MM.1S (cell line): ENCODE results near the gene JSRP1.

Experiments
- DNase-seq: peaks from one replicate; pipeline ENCODE4 v3.0.0-alpha.2; 2015
- H2AFZ ChIP-seq: fragments of 300-600 bp; sonication (generic); 2 replicates; pipeline ENCODE4 v1.6.0; 2016; ENCODE audit warnings: antibody characterized with exemption, low read length
- H3F3A ChIP-seq: fragments of 300-600 bp; sonication (generic); 2 replicates; pipeline ENCODE4 v1.6.1; 2016; ENCODE audit warnings: mild to moderate bottlenecking, antibody characterized with exemption, low read length, moderate library complexity, mixed read lengths; ENCODE audit not compliant: insufficient read depth
- H3K27ac ChIP-seq: fragments of 300-600 bp; sonication (generic); 2 replicates; pipeline ENCODE4 v1.5.1; 2016; ENCODE audit warnings: mild to moderate bottlenecking, low read length
- H3K27me3 ChIP-seq: fragments of 300-600 bp; sonication (generic); replicated peaks from 2 replicates; pipeline ENCODE4 v1.6.0; 2016; ENCODE audit warnings: low read length; ENCODE audit not compliant: insufficient read depth
- H3K36me3 ChIP-seq: fragments of 300-600 bp; sonication (generic); replicated peaks from 2 replicates; pipeline ENCODE4 v1.6.1; 2016; ENCODE audit warnings: mild to moderate bottlenecking, low read length, mixed read lengths; ENCODE audit not compliant: insufficient read depth
- H3K4me1 ChIP-seq: fragments of 300-600 bp; sonication (generic); 2 replicates; pipeline ENCODE4 v1.6.1; 2016; ENCODE audit warnings: low read length, mixed read lengths
- H3K4me2 ChIP-seq: fragments of 300-600 bp; sonication (generic); 2 replicates; pipeline ENCODE4 v1.6.0; 2016; ENCODE audit warnings: low read depth, low read length
- H3K4me3 ChIP-seq: fragments of 300-600 bp; sonication (generic); 2 replicates; pipeline ENCODE4 v1.5.1; 2016; ENCODE audit warnings: low read length, mixed read lengths
- H3K79me2 ChIP-seq: fragments of 300-600 bp; sonication (generic); 2 replicates; pipeline ENCODE4 v1.6.1; 2016; ENCODE audit warnings: mixed run types, low read length, mixed read lengths
- H3K9ac ChIP-seq: fragments of 300-600 bp; sonication (generic); 2 replicates; pipeline ENCODE4 v1.6.1; 2016; ENCODE audit warnings: low read length, mixed read lengths
- H3K9me2 ChIP-seq: fragments of 300-600 bp; sonication (generic); replicated peaks from 2 replicates; pipeline ENCODE4 v1.6.1; 2016; ENCODE audit warnings: mild to moderate bottlenecking, low read length, mixed read lengths; ENCODE audit not compliant: insufficient read depth
- H3K9me3 ChIP-seq: fragments of 300-600 bp; sonication (generic); replicated peaks from 2 replicates; pipeline ENCODE4 v1.6.1; 2016; ENCODE audit warnings: mild to moderate bottlenecking, low read length, mixed read lengths; ENCODE audit not compliant: insufficient read depth
- H4K20me1 ChIP-seq: fragments of 300-600 bp; sonication (generic); 2 replicates; pipeline ENCODE4 v1.6.1; 2016; ENCODE audit warnings: mild to moderate bottlenecking, low read length, moderate library complexity, mixed read lengths; ENCODE audit not compliant: insufficient read depth
- CTCF ChIP-seq: fragments of 300-600 bp; sonication (generic); IDR thresholded peaks from 2 replicates; pipeline ENCODE4 v1.5.1; 2016; ENCODE audit warnings: antibody characterized with exemption, low read length, mixed read lengths
- EZH2 ChIP-seq: fragments of 300-600 bp; sonication (generic); optimal IDR thresholded peaks from 2 replicates; pipeline ENCODE3; 2017; ENCODE audit warnings: low read depth, mild to moderate bottlenecking, antibody characterized with exemption, low read length, mixed read lengths
- EZH2phosphoT487 ChIP-seq: fragments of 300-600 bp; sonication (generic); IDR thresholded peaks from 2 replicates; pipeline ENCODE4 v1.6.1; 2018; ENCODE audit warnings: antibody characterized with exemption, low read length

JSRP1 gene

DNA sequence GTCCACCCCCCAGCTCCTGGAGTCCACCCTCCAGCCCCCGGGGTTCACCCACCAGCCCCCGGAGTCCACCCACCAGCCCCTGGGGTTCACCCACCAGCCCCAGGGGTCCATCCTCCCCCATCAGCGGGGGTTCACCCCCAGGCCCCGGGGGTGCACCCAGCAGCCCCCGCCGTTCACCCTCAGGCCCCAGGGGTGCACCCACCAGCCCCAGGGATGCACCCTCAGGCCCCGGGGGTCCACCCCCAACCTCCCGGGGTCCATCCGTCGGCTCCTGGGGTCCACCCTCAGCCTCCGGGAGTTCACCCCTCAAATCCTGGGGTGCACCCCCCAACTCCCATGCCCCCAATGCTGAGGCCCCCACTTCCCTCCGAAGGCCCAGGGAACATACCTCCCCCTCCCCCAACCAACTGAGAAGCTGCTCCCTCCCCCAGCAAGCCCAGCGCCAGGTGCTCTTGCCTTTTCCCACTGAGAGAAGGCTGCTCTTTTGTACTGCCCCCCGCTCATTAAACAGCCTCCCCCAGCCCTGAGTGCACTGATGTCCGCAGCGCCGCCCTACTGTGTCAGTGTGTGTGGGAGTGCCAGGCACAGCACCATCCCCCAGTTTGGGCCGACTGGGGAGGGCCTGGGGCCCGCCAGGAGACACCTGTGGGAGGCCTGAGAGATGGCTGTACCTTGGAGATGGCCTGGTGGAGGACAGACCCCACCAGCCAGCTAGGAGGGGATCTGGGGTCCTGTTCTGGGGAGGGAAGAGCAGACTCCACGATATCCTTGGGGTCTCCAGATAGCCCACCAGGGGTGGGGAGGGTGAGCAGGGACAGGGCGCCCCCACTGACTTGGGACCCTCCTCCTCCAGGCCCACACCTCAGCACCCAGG, 7.8 kb downstream of the JSRP1 start:
- Histone ChIP-seq H3K27ac (no peak overlapping the region), H3K9me3 (no peaks in the 10 kb centered on the region), H3K36me3 (peaks cover 32% of the 10 kb centered on the region), H3K4me2 (no peak overlapping the region), H3K9ac (no peak overlapping the region), H3F3A (peaks cover 24% of the 10 kb centered on the region), H2AFZ (no peak overlapping the region), H3K4me1 (no peaks in the 10 kb centered on the region), H4K20me1 (peaks cover 6% of the 10 kb centered on the region; the same call in 1 of the 2 replicates), H3K27me3 (no peaks in the 10 kb centered on the region), H3K79me2 (peaks cover 63% of the 10 kb centered on the region), H3K9me2 (no peaks in the 10 kb centered on the region), H3K4me3 (no peak overlapping the region)
- TF ChIP-seq EZH2 (no peak), CTCF (no peak), EZH2phosphoT487 (no peak)
- DNase-seq = no peak

DNA sequence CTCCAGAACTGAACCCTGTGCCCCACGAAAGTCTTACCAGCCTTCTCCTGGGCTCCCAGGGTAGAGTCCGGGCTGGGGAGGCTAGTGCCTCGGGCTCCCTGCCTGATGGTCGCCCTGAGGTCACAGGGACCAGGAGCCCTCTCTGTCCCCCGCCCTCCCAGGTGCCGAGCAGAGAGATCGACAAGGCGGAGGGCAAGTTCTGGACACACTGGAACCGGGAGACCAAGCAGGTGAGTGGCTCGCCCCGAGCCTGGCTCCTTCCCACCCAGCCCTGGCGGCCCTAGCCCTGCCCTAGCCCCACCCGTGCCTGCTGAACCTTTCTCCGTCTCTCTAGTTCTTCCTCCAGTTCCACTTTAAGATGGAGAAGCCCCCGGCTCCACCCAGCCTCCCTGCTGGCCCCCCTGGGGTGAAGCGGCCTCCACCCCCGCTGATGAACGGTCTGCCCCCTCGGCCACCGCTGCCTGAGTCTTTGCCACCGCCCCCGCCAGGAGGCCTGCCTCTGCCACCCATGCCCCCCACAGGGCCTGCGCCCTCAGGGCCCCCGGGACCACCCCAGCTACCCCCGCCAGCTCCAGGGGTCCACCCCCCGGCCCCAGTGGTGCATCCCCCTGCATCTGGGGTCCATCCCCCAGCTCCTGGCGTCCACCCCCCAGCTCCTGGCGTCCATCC, 8.7 kb downstream of the JSRP1 start:
- H3F3A ChIP-seq = peaks cover 24% of the 10 kb centered on the region
- H3K9me2 ChIP-seq = no peaks in the 10 kb centered on the region
- no peak overlapping the region for H3K4me2 ChIP-seq
- peaks cover 14% of the 10 kb centered on the region for H4K20me1 ChIP-seq
- H3K4me3 ChIP-seq = no peak overlapping the region
- no peak overlapping the region for H2AFZ ChIP-seq
- H3K4me1 ChIP-seq = no peaks in the 10 kb centered on the region
- TF ChIP-seq EZH2 (no peak), CTCF (no peak), EZH2phosphoT487 (no peak)
- no peaks in the 10 kb centered on the region for H3K9me3 ChIP-seq
- peaks cover 63% of the 10 kb centered on the region for H3K79me2 ChIP-seq
- H3K36me3 ChIP-seq = peaks cover 32% of the 10 kb centered on the region
- H3K9ac ChIP-seq = no peak overlapping the region
- no peak overlapping the region for H3K27ac ChIP-seq
- H3K27me3 ChIP-seq = no peaks in the 10 kb centered on the region
- DNase-seq = no peak

- Histone ChIP-seq H3F3A (peaks cover 24% of the 10 kb centered on the region), H3K4me2 (no peak overlapping the region), H3K9me2 (no peaks in the 10 kb centered on the region), H3K27me3 (no peaks in the 10 kb centered on the region), H3K9ac (no peak overlapping the region), H3K27ac (no peak overlapping the region), H3K4me3 (no peak overlapping the region), H3K4me1 (no peaks in the 10 kb centered on the region), H4K20me1 (peaks cover 21% of the 10 kb centered on the region), H2AFZ (no peak overlapping the region), H3K79me2 (peaks cover 63% of the 10 kb centered on the region), H3K36me3 (peaks cover 32% of the 10 kb centered on the region), H3K9me3 (no peaks in the 10 kb centered on the region)
- TF ChIP-seq EZH2phosphoT487 (no peak), CTCF (no peak), EZH2 (no peak)
- no peak for DNase-seq
Measured at GRCh38 chr19:2246801-2247361, 9.3 kb downstream of the JSRP1 start.
